ENCODE measurements around the gene TGFA. TPM values are rescaled to one million over a fixed set of nuclear protein-coding genes. Genes with fewer than 3 reads are reported as not detected.

The TGFA gene
- total and polyA plus RNA-seq, 8 donors: 0.89 to 16.0 (median 3.7) TPM; not detected in 1

GRCh38 chr2:70399046-70399445, 154.6 kb downstream of the TGFA start:
- H3K4me3 ChIP-seq: no peak overlapping the region
- H3K27me3 ChIP-seq: peaks cover 0 to 33% (median 0%) of the 10 kb centered on the region in 3 donors
- H3K4me1 ChIP-seq: peaks cover 0 to 4% (median 0%) of the 10 kb centered on the region in 4 donors
- H3K9me3 ChIP-seq: no peaks in the 10 kb centered on the region
- no peak overlapping the region for H3K27ac ChIP-seq
- TF ChIP-seq CTCF (IDR thresholded peaks at IDR 0.05): no peak
- TF ChIP-seq POLR2A (IDR thresholded peaks at IDR 0.05): no peak
- WGBS, 5 donors: 25 to 80% (median 58%) methylated on average over 1 of the region's 1 CpG
- no peaks in the 10 kb centered on the region for H3K36me3 ChIP-seq
- intact Hi-C loops (cut with DNase I; ENCODE audit: low total_unique reads): no loop called here
- DNase-seq: no peak

Other genes with a start within 250 kb of the TGFA start
- gene ADD2, start 214.4 kb upstream of the TGFA start, total RNA-seq: 1 to 10 TPM in 3 of 5 donors, under 1 TPM in 1, not detected in 1; 0.87 to 5.5 (median 2.3) TPM
- under 1 TPM in 2 of 3 donors, not detected in 1; 0.12 to 0.13 TPM for gene ADD2, start 214.4 kb upstream of the TGFA start, polyA plus RNA-seq
- gene FIGLA, start 236.8 kb upstream of the TGFA start, total RNA-seq: not detected
- under 1 TPM in 1 of 3 donors, not detected in 2; 0.75 TPM for gene FIGLA, start 236.8 kb upstream of the TGFA start, polyA plus RNA-seq